MM.1S (cell line): ENCODE data around the gene RPL18.

Experiments
- DNase-seq: peaks from one replicate; pipeline ENCODE4 v3.0.0-alpha.2; 2015
- H2AFZ ChIP-seq: fragments of 300-600 bp; sonication (generic); 2 replicates; pipeline ENCODE4 v1.6.0; 2016; ENCODE audit warnings: antibody characterized with exemption, low read length
- H3F3A ChIP-seq: fragments of 300-600 bp; sonication (generic); 2 replicates; pipeline ENCODE4 v1.6.1; 2016; ENCODE audit warnings: mild to moderate bottlenecking, antibody characterized with exemption, low read length, moderate library complexity, mixed read lengths; ENCODE audit not compliant: insufficient read depth
- H3K27ac ChIP-seq: fragments of 300-600 bp; sonication (generic); 2 replicates; pipeline ENCODE4 v1.5.1; 2016; ENCODE audit warnings: mild to moderate bottlenecking, low read length
- H3K27me3 ChIP-seq: fragments of 300-600 bp; sonication (generic); replicated peaks from 2 replicates; pipeline ENCODE4 v1.6.0; 2016; ENCODE audit warnings: low read length; ENCODE audit not compliant: insufficient read depth
- H3K36me3 ChIP-seq: fragments of 300-600 bp; sonication (generic); replicated peaks from 2 replicates; pipeline ENCODE4 v1.6.1; 2016; ENCODE audit warnings: mild to moderate bottlenecking, low read length, mixed read lengths; ENCODE audit not compliant: insufficient read depth
- H3K4me1 ChIP-seq: fragments of 300-600 bp; sonication (generic); 2 replicates; pipeline ENCODE4 v1.6.1; 2016; ENCODE audit warnings: low read length, mixed read lengths
- H3K4me2 ChIP-seq: fragments of 300-600 bp; sonication (generic); 2 replicates; pipeline ENCODE4 v1.6.0; 2016; ENCODE audit warnings: low read depth, low read length
- H3K4me3 ChIP-seq: fragments of 300-600 bp; sonication (generic); 2 replicates; pipeline ENCODE4 v1.5.1; 2016; ENCODE audit warnings: low read length, mixed read lengths
- H3K79me2 ChIP-seq: fragments of 300-600 bp; sonication (generic); 2 replicates; pipeline ENCODE4 v1.6.1; 2016; ENCODE audit warnings: mixed run types, low read length, mixed read lengths
- H3K9ac ChIP-seq: fragments of 300-600 bp; sonication (generic); 2 replicates; pipeline ENCODE4 v1.6.1; 2016; ENCODE audit warnings: low read length, mixed read lengths
- H3K9me2 ChIP-seq: fragments of 300-600 bp; sonication (generic); replicated peaks from 2 replicates; pipeline ENCODE4 v1.6.1; 2016; ENCODE audit warnings: mild to moderate bottlenecking, low read length, mixed read lengths; ENCODE audit not compliant: insufficient read depth
- H3K9me3 ChIP-seq: fragments of 300-600 bp; sonication (generic); replicated peaks from 2 replicates; pipeline ENCODE4 v1.6.1; 2016; ENCODE audit warnings: mild to moderate bottlenecking, low read length, mixed read lengths; ENCODE audit not compliant: insufficient read depth
- H4K20me1 ChIP-seq: fragments of 300-600 bp; sonication (generic); 2 replicates; pipeline ENCODE4 v1.6.1; 2016; ENCODE audit warnings: mild to moderate bottlenecking, low read length, moderate library complexity, mixed read lengths; ENCODE audit not compliant: insufficient read depth
- EZH2 ChIP-seq: fragments of 300-600 bp; sonication (generic); optimal IDR thresholded peaks from 2 replicates; pipeline ENCODE3; 2017; ENCODE audit warnings: low read depth, mild to moderate bottlenecking, antibody characterized with exemption, low read length, mixed read lengths
- EZH2phosphoT487 ChIP-seq: fragments of 300-600 bp; sonication (generic); IDR thresholded peaks from 2 replicates; pipeline ENCODE4 v1.6.1; 2018; ENCODE audit warnings: antibody characterized with exemption, low read length
- TF ChIP-seq, protein P1 (sequence below): fragments of 300-600 bp; sonication (generic); IDR thresholded peaks from 2 replicates; pipeline ENCODE4 v1.5.1; 2016; ENCODE audit warnings: antibody characterized with exemption, low read length, mixed read lengths

Gene RPL18

GRCh38 chr19:48644839-48645619 is 26.1 kb upstream of the RPL18 start:
- Histone ChIP-seq H3K4me1 (peaks cover 7% of the 10 kb centered on the region; the same call in 1 of the 2 replicates), H3K4me3 (peak overlapping the region; percentile 57), H3K79me2 (no peaks in the 10 kb centered on the region), H3K27ac (no peak overlapping the region), H3K4me2 (peak overlapping the region; percentile 81), H3K36me3 (no peaks in the 10 kb centered on the region), H4K20me1 (no peaks in the 10 kb centered on the region), H3K27me3 (peaks cover 39% of the 10 kb centered on the region), H3K9me2 (no peaks in the 10 kb centered on the region), H3F3A (no peaks in the 10 kb centered on the region; the same call in 1 of the 2 replicates), H3K9me3 (no peaks in the 10 kb centered on the region), H3K9ac (no peak overlapping the region), H2AFZ (peak overlapping the region; percentile 68)
- DNase-seq, result peak; percentile 66
- no peak for TF ChIP-seq EZH2
- no peak for TF ChIP-seq EZH2phosphoT487
- TF ChIP-seq, protein P1, sequence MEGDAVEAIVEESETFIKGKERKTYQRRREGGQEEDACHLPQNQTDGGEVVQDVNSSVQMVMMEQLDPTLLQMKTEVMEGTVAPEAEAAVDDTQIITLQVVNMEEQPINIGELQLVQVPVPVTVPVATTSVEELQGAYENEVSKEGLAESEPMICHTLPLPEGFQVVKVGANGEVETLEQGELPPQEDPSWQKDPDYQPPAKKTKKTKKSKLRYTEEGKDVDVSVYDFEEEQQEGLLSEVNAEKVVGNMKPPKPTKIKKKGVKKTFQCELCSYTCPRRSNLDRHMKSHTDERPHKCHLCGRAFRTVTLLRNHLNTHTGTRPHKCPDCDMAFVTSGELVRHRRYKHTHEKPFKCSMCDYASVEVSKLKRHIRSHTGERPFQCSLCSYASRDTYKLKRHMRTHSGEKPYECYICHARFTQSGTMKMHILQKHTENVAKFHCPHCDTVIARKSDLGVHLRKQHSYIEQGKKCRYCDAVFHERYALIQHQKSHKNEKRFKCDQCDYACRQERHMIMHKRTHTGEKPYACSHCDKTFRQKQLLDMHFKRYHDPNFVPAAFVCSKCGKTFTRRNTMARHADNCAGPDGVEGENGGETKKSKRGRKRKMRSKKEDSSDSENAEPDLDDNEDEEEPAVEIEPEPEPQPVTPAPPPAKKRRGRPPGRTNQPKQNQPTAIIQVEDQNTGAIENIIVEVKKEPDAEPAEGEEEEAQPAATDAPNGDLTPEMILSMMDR, result no peak

GRCh38 chr19:48644355-48644754 is 25.4 kb upstream of the RPL18 start:
- Histone ChIP-seq H3K4me3 (no peak overlapping the region), H3F3A (no peaks in the 10 kb centered on the region; the same call in 1 of the 2 replicates), H3K4me1 (peaks cover 5% of the 10 kb centered on the region; the same call in 1 of the 2 replicates), H3K27ac (no peak overlapping the region), H3K27me3 (peaks cover 39% of the 10 kb centered on the region), H3K9me3 (no peaks in the 10 kb centered on the region), H4K20me1 (no peaks in the 10 kb centered on the region), H3K36me3 (no peaks in the 10 kb centered on the region), H3K9ac (no peak overlapping the region), H3K9me2 (no peaks in the 10 kb centered on the region), H3K4me2 (no peak overlapping the region), H3K79me2 (no peaks in the 10 kb centered on the region), H2AFZ (no peak overlapping the region)
- DNase-seq, result no peak
- TF ChIP-seq EZH2phosphoT487, result no peak
- TF ChIP-seq, protein P1, result no peak
- TF ChIP-seq EZH2, result no peak

DNA sequence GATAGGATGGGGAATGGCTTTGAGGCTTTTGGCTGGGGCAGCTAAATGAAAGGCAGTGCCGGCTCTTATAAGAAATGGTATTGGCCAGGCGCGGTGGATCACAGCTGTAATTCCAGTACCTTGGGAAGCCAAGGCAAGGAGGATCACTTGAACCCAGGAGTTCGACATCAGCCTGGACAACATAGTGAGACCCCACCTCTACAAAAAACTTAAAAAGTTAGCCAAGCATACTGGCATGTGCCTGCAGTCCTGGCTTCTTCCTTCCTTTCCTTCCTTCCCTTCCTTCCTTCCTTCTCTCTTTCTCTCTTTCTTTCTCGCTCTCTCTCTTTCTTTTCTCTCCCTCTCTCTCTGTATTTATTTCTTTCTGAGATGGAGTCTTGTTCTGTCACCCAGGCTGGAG is 23.9 kb upstream of the RPL18 start:
- Histone ChIP-seq H3K9ac (no peak overlapping the region), H3K4me2 (no peak overlapping the region), H2AFZ (no peak overlapping the region), H3K4me3 (no peak overlapping the region), H3K9me2 (no peaks in the 10 kb centered on the region), H3K36me3 (no peaks in the 10 kb centered on the region), H3K27me3 (peaks cover 33% of the 10 kb centered on the region), H4K20me1 (no peaks in the 10 kb centered on the region), H3K9me3 (no peaks in the 10 kb centered on the region), H3F3A (no peaks in the 10 kb centered on the region; the same call in 1 of the 2 replicates), H3K79me2 (no peaks in the 10 kb centered on the region), H3K27ac (no peak overlapping the region), H3K4me1 (peaks cover 10% of the 10 kb centered on the region)
- no peak for DNase-seq
- TF ChIP-seq EZH2phosphoT487 (no peak), EZH2 (no peak)
- TF ChIP-seq, protein P1, result no peak
